Measurements from ENCODE around the gene ARL14. TPM values are rescaled to one million over a fixed set of nuclear protein-coding genes. Genes with fewer than 3 reads are reported as not detected.

The ARL14 gene
- total RNA-seq, 1 donor from 2014 or later, result not detected

DNA sequence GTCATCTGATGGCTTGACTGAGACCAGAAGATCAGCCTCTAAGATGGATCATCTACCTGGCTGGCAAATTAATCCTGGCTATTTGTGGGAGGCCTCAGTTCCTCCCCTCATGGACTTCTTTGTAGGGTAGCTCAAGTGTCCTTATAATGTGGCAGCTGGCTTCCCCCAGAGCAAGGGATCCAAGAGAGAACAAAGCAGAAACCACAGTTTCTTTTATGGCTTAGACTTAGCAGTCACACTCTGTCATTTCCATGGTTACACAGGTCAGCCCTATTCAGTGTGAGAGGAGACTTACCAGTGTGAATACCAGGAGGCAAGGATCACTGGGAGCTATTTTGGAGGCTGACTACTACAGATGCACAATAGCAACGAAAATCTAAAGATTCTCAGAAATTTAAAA is 15.3 kb upstream of the ARL14 start:
- no peak overlapping the region for H3K27ac Mint-ChIP-seq
- no peak for DNase-seq (ENCODE audit: low spot score)
- peaks cover 10% of the 10 kb centered on the region for H3K27me3 Mint-ChIP-seq (ENCODE audit: insufficient read depth)
- no peaks in the 10 kb centered on the region for H3K36me3 Mint-ChIP-seq (ENCODE audit: low read depth)
- peaks cover 10% of the 10 kb centered on the region for H3K4me1 Mint-ChIP-seq (ENCODE audit: low read depth)
- no peak overlapping the region for H3K4me3 Mint-ChIP-seq
- H3K9me3 Mint-ChIP-seq, result no peaks in the 10 kb centered on the region
- intact Hi-C loops (cut with micrococcal nuclease), result no loop called here

DNA sequence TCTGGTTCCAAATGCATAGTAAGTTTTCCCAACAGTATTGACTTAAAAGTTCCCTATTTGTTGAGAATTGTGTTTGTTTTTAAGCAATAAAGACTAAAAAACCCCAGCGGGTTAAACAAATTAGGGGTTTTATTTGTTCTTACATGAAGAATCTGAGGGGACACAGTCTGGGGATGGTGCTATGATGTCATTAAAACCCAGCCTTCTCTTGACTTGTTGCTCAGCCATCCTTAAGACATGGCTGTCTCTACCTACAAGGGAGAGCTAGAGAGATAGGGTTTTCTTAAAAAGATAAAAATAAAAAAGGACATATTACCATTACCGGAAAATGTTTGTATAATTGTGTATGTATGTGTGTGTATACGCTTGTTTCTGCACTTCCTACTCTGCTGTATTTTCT is 11.7 kb upstream of the ARL14 start:
- H3K9me3 Mint-ChIP-seq, result no peaks in the 10 kb centered on the region
- peaks cover 10% of the 10 kb centered on the region for H3K4me1 Mint-ChIP-seq (ENCODE audit: low read depth)
- no peak overlapping the region for H3K4me3 Mint-ChIP-seq
- intact Hi-C loops (cut with micrococcal nuclease), result no loop called here
- peaks cover 9% of the 10 kb centered on the region for H3K27me3 Mint-ChIP-seq (ENCODE audit: insufficient read depth)
- no peak for DNase-seq (ENCODE audit: low spot score)
- no peak overlapping the region for H3K27ac Mint-ChIP-seq
- H3K36me3 Mint-ChIP-seq (ENCODE audit: low read depth), result no peaks in the 10 kb centered on the region

DNA sequence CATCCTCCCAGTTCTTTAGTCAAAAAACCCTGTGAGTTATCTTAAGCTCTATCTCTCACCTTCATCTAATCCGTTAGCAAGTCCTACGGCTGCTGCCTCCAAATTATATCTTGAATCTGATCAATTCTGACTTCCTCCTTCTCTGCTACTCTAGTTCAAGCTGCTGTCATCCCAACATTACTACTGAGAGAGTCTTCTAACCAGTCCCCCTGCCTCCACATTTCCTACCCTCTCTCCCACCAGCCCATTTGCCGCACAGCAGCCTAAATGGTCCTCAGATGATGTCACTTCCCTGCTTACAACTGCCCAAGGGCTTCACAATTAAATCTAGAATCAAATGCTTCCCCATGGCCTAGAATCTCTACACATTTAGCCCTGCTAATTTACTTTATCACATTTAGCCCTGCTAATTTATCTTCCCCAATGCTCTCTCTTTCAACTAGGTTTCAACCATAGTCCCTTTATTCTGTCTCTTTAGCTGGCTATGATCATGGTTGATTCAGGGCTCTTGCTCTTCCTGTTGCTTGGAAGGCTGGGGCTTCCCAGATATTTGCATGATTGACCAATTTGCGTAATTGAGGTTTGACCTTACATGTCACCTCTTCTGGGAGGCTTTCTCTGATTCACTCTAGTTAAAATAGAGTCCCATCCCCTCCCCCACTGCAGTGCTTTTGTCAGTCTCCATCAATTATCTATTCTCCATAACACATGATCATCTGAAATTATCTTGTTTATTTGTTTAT is 11.0 kb upstream of the ARL14 start:
- no peak for DNase-seq (ENCODE audit: low spot score)

DNA sequence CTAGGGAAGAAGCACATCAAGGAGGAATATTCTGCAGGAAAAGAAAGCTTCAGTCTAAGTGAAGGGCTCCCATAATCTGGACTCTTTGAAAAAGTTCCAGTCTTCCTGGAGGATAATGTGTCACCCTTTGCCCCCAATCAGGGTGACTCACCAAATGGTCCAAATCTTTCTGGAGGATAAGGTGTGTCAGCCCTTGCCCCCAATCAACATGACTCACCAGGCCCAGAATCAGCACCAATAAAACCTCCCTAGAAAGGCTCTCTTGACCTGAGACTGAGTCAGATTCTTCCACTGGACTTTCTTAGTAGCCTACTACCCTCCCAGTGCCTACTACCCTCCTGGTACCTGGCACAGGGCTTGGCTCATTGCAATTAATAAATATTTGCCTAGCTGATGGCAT is 9.5 kb upstream of the ARL14 start:
- Mint-ChIP-seq H3K27ac (no peak overlapping the region), H3K4me1 (ENCODE audit: low read depth) (peaks cover 10% of the 10 kb centered on the region), H3K27me3 (ENCODE audit: insufficient read depth) (peaks cover 9% of the 10 kb centered on the region), H3K36me3 (ENCODE audit: low read depth) (no peaks in the 10 kb centered on the region), H3K4me3 (no peak overlapping the region), H3K9me3 (no peaks in the 10 kb centered on the region)
- intact Hi-C loops (cut with micrococcal nuclease), result no loop called here
- no peak for DNase-seq (ENCODE audit: low spot score)

More for the DNA sequence above, 11.0 kb upstream of the ARL14 start:
- Mint-ChIP-seq H3K27me3 (ENCODE audit: insufficient read depth) (peaks cover 9% of the 10 kb centered on the region), H3K4me1 (ENCODE audit: low read depth) (peaks cover 10% of the 10 kb centered on the region), H3K36me3 (ENCODE audit: low read depth) (no peaks in the 10 kb centered on the region), H3K4me3 (no peak overlapping the region), H3K9me3 (no peaks in the 10 kb centered on the region), H3K27ac (peak overlapping the region; percentile 1)
- intact Hi-C loops (cut with micrococcal nuclease), result no loop called here

DNA sequence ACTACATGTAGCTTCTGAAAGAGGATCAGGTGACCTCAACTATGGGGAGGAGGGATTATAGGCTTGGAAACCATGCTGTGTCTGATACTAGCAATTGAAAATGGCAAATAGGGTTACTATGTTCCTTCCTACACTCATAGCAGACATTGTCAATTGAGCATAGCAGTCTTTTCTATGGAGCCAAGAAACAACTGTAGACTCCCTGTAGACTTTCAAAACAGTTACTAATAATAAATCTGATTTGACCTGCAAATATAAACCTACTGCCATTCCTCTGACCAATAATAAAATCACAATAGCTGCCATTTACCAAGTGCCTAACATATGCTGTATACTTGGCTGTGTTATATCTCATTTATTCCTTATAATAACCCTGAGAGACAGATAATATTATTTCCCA is 8.5 kb upstream of the ARL14 start:
- no peaks in the 10 kb centered on the region for H3K36me3 Mint-ChIP-seq (ENCODE audit: low read depth)
- peaks cover 10% of the 10 kb centered on the region for H3K4me1 Mint-ChIP-seq (ENCODE audit: low read depth)
- H3K27ac Mint-ChIP-seq, result no peak overlapping the region
- no peaks in the 10 kb centered on the region for H3K9me3 Mint-ChIP-seq
- peaks cover 11% of the 10 kb centered on the region for H3K27me3 Mint-ChIP-seq (ENCODE audit: insufficient read depth)
- intact Hi-C loops (cut with micrococcal nuclease), result no loop called here
- DNase-seq (ENCODE audit: low spot score), result no peak
- no peak overlapping the region for H3K4me3 Mint-ChIP-seq

DNA sequence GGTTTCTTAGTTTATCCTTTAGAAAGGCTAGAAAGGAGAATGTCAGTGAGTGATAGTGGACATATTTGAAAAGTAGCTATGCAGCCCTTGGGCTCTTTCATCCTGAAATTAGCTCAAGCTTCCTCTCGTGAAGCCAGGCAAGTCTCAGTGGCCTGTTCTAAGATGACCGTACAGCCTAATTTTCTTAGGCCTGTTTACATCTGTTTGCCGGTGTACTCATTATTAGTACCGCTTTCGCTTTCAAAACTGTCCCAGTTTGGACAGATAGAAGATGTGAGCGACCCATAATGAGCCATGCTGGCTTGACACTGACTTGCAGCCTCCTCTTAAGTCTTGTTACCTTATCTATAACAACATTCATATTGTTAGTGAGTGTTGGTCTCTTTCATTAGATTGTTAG is 5.7 kb upstream of the ARL14 start:
- no peaks in the 10 kb centered on the region for H3K9me3 Mint-ChIP-seq
- peaks cover 5% of the 10 kb centered on the region for H3K27me3 Mint-ChIP-seq (ENCODE audit: insufficient read depth)
- no peak overlapping the region for H3K4me3 Mint-ChIP-seq
- H3K36me3 Mint-ChIP-seq (ENCODE audit: low read depth), result no peaks in the 10 kb centered on the region
- no peak for DNase-seq (ENCODE audit: low spot score)
- H3K4me1 Mint-ChIP-seq (ENCODE audit: low read depth), result peaks cover 1% of the 10 kb centered on the region
- intact Hi-C loops (cut with micrococcal nuclease), result no loop called here
- H3K27ac Mint-ChIP-seq, result no peak overlapping the region

DNA sequence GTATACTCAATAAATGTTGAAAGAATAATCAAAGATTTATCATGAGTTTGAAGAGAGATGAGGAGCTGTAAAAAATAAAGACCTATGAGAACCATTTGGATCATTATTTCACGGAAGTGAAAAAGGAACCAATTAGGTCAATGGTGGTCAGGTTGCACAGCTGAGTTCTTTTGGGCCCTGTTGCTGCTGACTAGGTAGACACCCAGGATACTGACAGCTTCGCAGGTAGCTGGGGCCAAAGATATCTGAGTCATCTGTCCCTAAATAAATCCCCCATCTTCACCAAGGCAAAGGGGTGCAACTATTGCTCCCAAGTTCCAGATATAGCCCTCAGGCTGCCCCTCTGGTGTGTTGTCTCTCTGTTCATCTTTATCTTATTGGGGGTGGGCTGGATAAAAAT is 5.0 kb upstream of the ARL14 start:
- Mint-ChIP-seq H3K4me1 (ENCODE audit: low read depth) (no peaks in the 10 kb centered on the region), H3K4me3 (no peak overlapping the region)

DNA sequence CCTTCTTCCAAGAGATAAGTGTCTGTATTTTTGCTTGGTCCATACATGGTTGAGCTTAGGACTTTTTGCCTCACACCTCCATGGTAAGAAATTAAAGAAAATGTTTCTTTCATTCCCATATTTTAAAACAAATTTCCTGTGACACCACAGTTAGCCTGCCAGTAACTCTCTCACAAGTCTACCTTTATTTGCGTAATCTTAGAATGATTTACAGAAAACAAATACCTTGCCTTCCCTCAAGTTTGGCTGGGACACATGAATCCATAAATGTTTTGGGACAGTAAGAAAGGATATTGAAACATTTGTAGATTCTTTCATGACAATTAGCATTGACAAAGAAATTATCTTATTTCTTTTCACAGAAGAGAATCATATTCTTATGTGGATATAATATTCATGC is 3.8 kb upstream of the ARL14 start:
- intact Hi-C loops (cut with micrococcal nuclease), result no loop called here
- Mint-ChIP-seq H3K27me3 (ENCODE audit: insufficient read depth) (peaks cover 2% of the 10 kb centered on the region), H3K36me3 (ENCODE audit: low read depth) (no peaks in the 10 kb centered on the region), H3K27ac (no peak overlapping the region), H3K4me3 (no peak overlapping the region), H3K4me1 (ENCODE audit: low read depth) (no peaks in the 10 kb centered on the region), H3K9me3 (no peaks in the 10 kb centered on the region)
- no peak for DNase-seq (ENCODE audit: low spot score)

More for the DNA sequence above, 5.0 kb upstream of the ARL14 start:
- DNase-seq (ENCODE audit: low spot score), result no peak
- Mint-ChIP-seq H3K9me3 (no peaks in the 10 kb centered on the region), H3K27ac (no peak overlapping the region), H3K27me3 (ENCODE audit: insufficient read depth) (peaks cover 4% of the 10 kb centered on the region), H3K36me3 (ENCODE audit: low read depth) (no peaks in the 10 kb centered on the region)
- intact Hi-C loops (cut with micrococcal nuclease), result no loop called here

DNA sequence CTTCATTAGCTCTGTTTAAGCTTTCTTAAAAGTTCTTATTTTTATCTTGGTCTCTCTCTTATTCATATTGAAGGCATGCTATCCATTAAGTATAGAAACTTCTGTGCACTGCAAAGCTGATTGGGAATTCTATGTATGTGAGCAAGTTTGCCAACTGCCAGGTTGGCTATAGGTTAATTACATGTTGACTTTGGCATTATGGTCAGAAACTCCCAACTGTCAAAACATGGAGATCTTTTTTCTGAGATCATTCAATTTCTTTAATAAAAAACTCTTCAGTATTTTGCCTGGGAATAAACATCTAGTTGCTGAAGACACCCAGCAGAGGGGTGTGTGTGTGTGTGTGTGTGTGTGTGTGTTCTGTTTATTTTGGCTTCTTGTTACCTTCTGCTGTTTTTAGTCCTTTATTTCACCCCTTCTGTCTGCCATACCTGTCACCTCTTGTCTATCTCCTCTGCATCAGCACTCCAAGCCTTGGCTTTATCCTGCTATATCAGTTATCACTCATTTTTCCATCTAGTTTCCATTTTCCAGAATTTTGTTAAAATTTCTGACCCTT is 1.3 kb upstream of the ARL14 start:
- Mint-ChIP-seq H3K27ac (no peak overlapping the region), H3K4me1 (ENCODE audit: low read depth) (no peaks in the 10 kb centered on the region), H3K9me3 (no peaks in the 10 kb centered on the region), H3K4me3 (no peak overlapping the region), H3K27me3 (ENCODE audit: insufficient read depth) (peaks cover 2% of the 10 kb centered on the region), H3K36me3 (ENCODE audit: low read depth) (no peaks in the 10 kb centered on the region)
- intact Hi-C loops (cut with micrococcal nuclease), result no loop called here
- no peak for DNase-seq (ENCODE audit: low spot score)

DNA sequence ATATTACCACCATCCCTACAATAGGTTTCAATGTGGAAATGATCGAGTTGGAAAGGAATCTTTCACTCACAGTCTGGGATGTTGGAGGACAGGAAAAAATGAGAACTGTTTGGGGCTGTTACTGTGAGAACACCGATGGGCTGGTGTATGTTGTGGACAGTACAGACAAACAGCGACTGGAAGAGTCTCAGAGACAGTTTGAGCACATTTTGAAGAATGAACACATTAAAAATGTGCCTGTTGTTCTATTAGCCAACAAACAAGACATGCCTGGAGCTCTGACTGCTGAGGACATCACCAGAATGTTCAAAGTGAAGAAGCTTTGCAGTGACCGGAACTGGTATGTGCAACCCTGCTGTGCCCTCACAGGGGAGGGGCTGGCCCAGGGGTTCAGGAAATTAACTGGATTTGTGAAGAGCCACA is 510 bp downstream of the ARL14 start:
- H3K36me3 Mint-ChIP-seq (ENCODE audit: low read depth), result no peaks in the 10 kb centered on the region
- no peak for DNase-seq (ENCODE audit: low spot score)

DNA sequence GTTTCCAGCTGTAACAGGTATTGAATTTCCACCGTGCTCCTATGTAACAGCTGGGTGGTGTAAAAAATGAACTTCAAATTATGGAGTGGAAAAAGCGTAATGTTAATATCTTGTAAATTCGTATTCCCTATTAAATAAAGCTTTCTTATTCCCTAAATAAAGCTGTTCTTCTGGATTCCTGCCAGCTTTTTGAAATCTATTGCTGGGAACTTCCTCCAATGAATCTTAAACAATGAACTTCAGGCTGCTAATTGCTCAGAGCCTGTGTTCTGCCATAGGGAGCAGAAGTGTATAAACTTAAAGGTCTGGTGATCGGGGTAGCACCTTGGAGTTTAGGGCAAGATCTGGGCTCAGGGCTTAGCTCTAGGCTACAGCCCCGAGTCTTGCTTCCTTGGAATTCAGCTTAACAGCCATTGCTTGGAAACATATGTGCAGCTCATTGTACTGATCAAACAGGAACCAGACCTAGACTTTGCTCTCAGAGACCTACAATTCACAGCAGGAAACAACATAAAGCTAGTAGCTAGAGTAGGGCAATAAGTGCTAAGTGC is 1.4 kb downstream of the ARL14 start:
- Mint-ChIP-seq H3K9me3 (no peaks in the 10 kb centered on the region), H3K4me1 (ENCODE audit: low read depth) (no peaks in the 10 kb centered on the region), H3K36me3 (ENCODE audit: low read depth) (no peaks in the 10 kb centered on the region), H3K27me3 (ENCODE audit: insufficient read depth) (no peaks in the 10 kb centered on the region), H3K4me3 (no peak overlapping the region), H3K27ac (no peak overlapping the region)
- intact Hi-C loops (cut with micrococcal nuclease), result no loop called here
- DNase-seq (ENCODE audit: low spot score), result no peak

More for the DNA sequence above, 510 bp downstream of the ARL14 start:
- Mint-ChIP-seq H3K4me3 (no peak overlapping the region), H3K9me3 (no peaks in the 10 kb centered on the region), H3K4me1 (ENCODE audit: low read depth) (no peaks in the 10 kb centered on the region), H3K27me3 (ENCODE audit: insufficient read depth) (peaks cover 2% of the 10 kb centered on the region), H3K27ac (no peak overlapping the region)
- intact Hi-C loops (cut with micrococcal nuclease), result no loop called here

DNA sequence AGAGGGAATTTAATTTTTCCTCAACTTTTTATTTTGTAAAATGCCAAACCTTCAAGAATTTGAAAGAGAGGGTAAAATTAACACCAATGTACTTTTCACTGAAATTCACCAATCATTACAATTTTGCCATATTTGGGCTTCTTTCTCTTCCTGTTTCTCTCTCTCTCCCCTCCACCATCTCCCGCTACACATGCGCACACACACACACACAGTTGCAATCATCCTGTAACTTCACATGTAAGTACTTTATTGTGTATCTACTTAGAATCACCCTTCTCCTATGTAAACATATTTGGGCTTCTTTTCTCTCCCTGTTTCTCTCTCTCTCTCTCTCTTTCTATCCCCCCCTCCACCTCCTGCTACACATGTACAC is 7.4 kb downstream of the ARL14 start:
- no peaks in the 10 kb centered on the region for H3K27me3 Mint-ChIP-seq (ENCODE audit: insufficient read depth)
- H3K36me3 Mint-ChIP-seq (ENCODE audit: low read depth), result no peaks in the 10 kb centered on the region
- DNase-seq (ENCODE audit: low spot score), result no peak
- no peaks in the 10 kb centered on the region for H3K4me1 Mint-ChIP-seq (ENCODE audit: low read depth)
- H3K27ac Mint-ChIP-seq, result no peak overlapping the region
- intact Hi-C loops (cut with micrococcal nuclease), result loop anchor here (2.0 kb wide), 1 partner anchor 738 kb away; no protein-coding TSS in a partner anchor
- no peaks in the 10 kb centered on the region for H3K9me3 Mint-ChIP-seq
- no peak overlapping the region for H3K4me3 Mint-ChIP-seq

DNA sequence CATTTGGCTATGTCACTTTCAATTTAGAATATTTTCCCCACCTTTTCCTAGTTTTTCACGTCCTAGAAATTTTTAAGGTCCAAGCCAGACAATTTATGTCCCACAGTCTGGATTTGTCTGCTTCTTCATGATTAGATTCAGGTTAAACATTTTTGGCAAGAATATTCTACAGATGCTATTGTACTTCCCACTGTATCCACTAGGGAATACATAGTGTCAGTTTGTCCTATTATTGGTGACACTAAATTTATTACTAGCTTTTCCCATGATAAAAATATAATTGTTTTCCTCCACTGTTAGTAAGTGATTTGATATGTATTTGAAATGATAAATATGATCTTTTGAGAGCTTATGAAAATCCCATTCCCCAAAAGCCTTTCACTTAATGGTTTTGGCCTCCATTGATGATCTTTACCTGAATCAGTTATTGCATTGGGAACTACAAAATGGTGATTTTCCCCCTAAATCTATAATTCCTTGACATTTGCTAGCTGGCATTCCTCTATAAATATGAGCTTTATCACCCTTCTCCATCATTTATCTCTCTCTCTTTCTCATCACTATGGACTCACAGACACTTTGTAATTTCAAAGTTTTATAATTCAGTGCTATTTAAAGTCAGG is 8.3 kb downstream of the ARL14 start:
- Mint-ChIP-seq H3K4me1 (ENCODE audit: low read depth) (no peaks in the 10 kb centered on the region), H3K4me3 (no peak overlapping the region), H3K27ac (no peak overlapping the region), H3K36me3 (ENCODE audit: low read depth) (no peaks in the 10 kb centered on the region), H3K9me3 (no peaks in the 10 kb centered on the region), H3K27me3 (ENCODE audit: insufficient read depth) (no peaks in the 10 kb centered on the region)
- no peak for DNase-seq (ENCODE audit: low spot score)
- intact Hi-C loops (cut with micrococcal nuclease), result loop anchor here (2.0 kb wide), 1 partner anchor 738 kb away; no protein-coding TSS in a partner anchor
